ENCODE measurements around the gene TRAPPC2L.

Gene TRAPPC2L

GRCh38 chr16:88866151-88866920 lies 9.4 kb downstream of the TRAPPC2L start, which contains the start of gene PABPN1L:
Gene PABPN1L, minus strand, starts transcription at chr16:88866660. Its CDS starts 54 bp downstream, at chr16:88866606.
- no peaks in the 10 kb centered on the region for H3K36me3 Mint-ChIP-seq
- no peak within 1 kb of the TSS for H3K4me3 Mint-ChIP-seq
- peaks cover 16 to 24% of the 10 kb centered on the region in 2 donors for H3K27me3 Mint-ChIP-seq
- no peaks in the 10 kb centered on the region for H3K9me3 Mint-ChIP-seq
- H3K4me1 Mint-ChIP-seq, result peaks cover 9 to 25% of the 10 kb centered on the region in 2 donors
- no peak for ATAC-seq (replicated peaks)
- no peak for DNase-seq
- H3K27ac Mint-ChIP-seq, result peak within 1 kb of the TSS; percentile 49

- Mint-ChIP-seq H3K9me3 (no peaks in the 10 kb centered on the region), H3K36me3 (no peaks in the 10 kb centered on the region), H3K4me3 (no peak overlapping the region), H3K27ac (no peak overlapping the region), H3K27me3 (peaks cover 16 to 25% of the 10 kb centered on the region in 2 donors), H3K4me1 (peaks cover 12 to 34% of the 10 kb centered on the region in 2 donors)
- DNase-seq, result no peak
- ATAC-seq (replicated peaks), result no peak
Measured at GRCh38 chr16:88867581-88868246, 10.8 kb downstream of the TRAPPC2L start.

- Mint-ChIP-seq H3K36me3 (peaks cover 2% of the 10 kb centered on the region in 2 donors), H3K27me3 (peaks cover 16 to 25% of the 10 kb centered on the region in 2 donors), H3K4me1 (peaks cover 12 to 34% of the 10 kb centered on the region in 2 donors), H3K27ac (peak overlapping the region; percentile 87), H3K9me3 (no peaks in the 10 kb centered on the region), H3K4me3 (no peak overlapping the region)
- ATAC-seq (replicated peaks), result no peak
- DNase-seq, result no peak
Measured at GRCh38 chr16:88868974-88869672, 12.2 kb downstream of the TRAPPC2L start.

- Mint-ChIP-seq H3K4me3 (no peak overlapping the region), H3K9me3 (no peaks in the 10 kb centered on the region), H3K27me3 (peaks cover 16 to 25% of the 10 kb centered on the region in 2 donors), H3K4me1 (peaks cover 12 to 34% of the 10 kb centered on the region in 2 donors), H3K36me3 (peaks cover 3 to 7% of the 10 kb centered on the region in 2 donors), H3K27ac (peak overlapping the region; percentile 87)
- no peak for ATAC-seq (replicated peaks)
- DNase-seq, result no peak
Measured at GRCh38 chr16:88869673-88869980, 12.7 kb downstream of the TRAPPC2L start.

- H3K27ac Mint-ChIP-seq, result peak overlapping the region; percentile 87
- H3K9me3 Mint-ChIP-seq, result no peaks in the 10 kb centered on the region
- peaks cover 12 to 34% of the 10 kb centered on the region in 2 donors for H3K4me1 Mint-ChIP-seq
- H3K27me3 Mint-ChIP-seq, result peaks cover 16 to 25% of the 10 kb centered on the region in 2 donors
- peaks cover 11 to 19% of the 10 kb centered on the region in 2 donors for H3K36me3 Mint-ChIP-seq
- ATAC-seq (replicated peaks), result peak; percentile 66 to 70
- DNase-seq, result peak; percentile 28
- peak overlapping the region; percentile 50 to 53 for H3K4me3 Mint-ChIP-seq
Measured at GRCh38 chr16:88870608-88871348, 13.9 kb downstream of the TRAPPC2L start.

- DNase-seq (no peak), ATAC-seq (replicated peaks) (peak; percentile 35 to 37)
- H3K36me3 Mint-ChIP-seq, result peaks cover 14 to 23% of the 10 kb centered on the region in 2 donors
- H3K4me1 Mint-ChIP-seq, result peaks cover 12 to 34% of the 10 kb centered on the region in 2 donors
- peaks cover 16 to 25% of the 10 kb centered on the region in 2 donors for H3K27me3 Mint-ChIP-seq
- H3K4me3 Mint-ChIP-seq, result peak overlapping the region; percentile 50 to 53
- peak overlapping the region; percentile 85 for H3K27ac Mint-ChIP-seq
- no peaks in the 10 kb centered on the region for H3K9me3 Mint-ChIP-seq
Measured at GRCh38 chr16:88871349-88871702, 14.4 kb downstream of the TRAPPC2L start.

- Mint-ChIP-seq H3K4me3 (peak overlapping the region in 1 of 2 donors; percentile 32), H3K36me3 (peaks cover 18 to 27% of the 10 kb centered on the region in 2 donors), H3K4me1 (peaks cover 12 to 34% of the 10 kb centered on the region in 2 donors), H3K9me3 (no peaks in the 10 kb centered on the region), H3K27ac (peak overlapping the region; percentile 89), H3K27me3 (peaks cover 16 to 25% of the 10 kb centered on the region in 2 donors)
- no peak for ATAC-seq (replicated peaks)
- no peak for DNase-seq
Measured at GRCh38 chr16:88871730-88872416, 14.9 kb downstream of the TRAPPC2L start.

GRCh38 chr16:88872650-88873331 lies 15.9 kb downstream of the TRAPPC2L start:
- Mint-ChIP-seq H3K27ac (peak overlapping the region; percentile 89), H3K9me3 (no peaks in the 10 kb centered on the region), H3K4me1 (peaks cover 10 to 29% of the 10 kb centered on the region in 2 donors), H3K27me3 (peaks cover 16 to 25% of the 10 kb centered on the region in 2 donors), H3K36me3 (peaks cover 20 to 30% of the 10 kb centered on the region in 2 donors), H3K4me3 (no peak overlapping the region)
- no peak for ATAC-seq (replicated peaks)
- no peak for DNase-seq

- peaks cover 12 to 20% of the 10 kb centered on the region in 2 donors for H3K4me1 Mint-ChIP-seq
- no peak overlapping the region for H3K4me3 Mint-ChIP-seq
- peaks cover 27 to 44% of the 10 kb centered on the region in 2 donors for H3K36me3 Mint-ChIP-seq
- DNase-seq, result no peak
- H3K27me3 Mint-ChIP-seq, result peaks cover 5 to 14% of the 10 kb centered on the region in 2 donors
- no peaks in the 10 kb centered on the region for H3K9me3 Mint-ChIP-seq
- ATAC-seq (replicated peaks), result no peak
- H3K27ac Mint-ChIP-seq, result no peak overlapping the region
Measured at GRCh38 chr16:88874938-88875599, 18.1 kb downstream of the TRAPPC2L start.

- ATAC-seq (replicated peaks) (no peak), DNase-seq (no peak)
- Mint-ChIP-seq H3K27me3 (peaks cover 1 to 7% of the 10 kb centered on the region in 2 donors), H3K36me3 (peaks cover 30 to 49% of the 10 kb centered on the region in 2 donors), H3K27ac (no peak overlapping the region), H3K9me3 (no peaks in the 10 kb centered on the region), H3K4me1 (peaks cover 9 to 14% of the 10 kb centered on the region in 2 donors), H3K4me3 (no peak overlapping the region)
Measured at GRCh38 chr16:88875703-88876234, 18.8 kb downstream of the TRAPPC2L start.

GRCh38 chr16:88876942-88877526 lies 20.1 kb downstream of the TRAPPC2L start:
- H3K27me3 Mint-ChIP-seq, result no peaks in the 10 kb centered on the region
- H3K36me3 Mint-ChIP-seq, result peaks cover 36 to 57% of the 10 kb centered on the region in 2 donors
- no peak overlapping the region for H3K4me3 Mint-ChIP-seq
- DNase-seq (no peak), ATAC-seq (replicated peaks) (no peak)
- peaks cover 0 to under 1% of the 10 kb centered on the region in 2 donors for H3K9me3 Mint-ChIP-seq
- no peak overlapping the region for H3K27ac Mint-ChIP-seq
- H3K4me1 Mint-ChIP-seq, result peaks cover 4 to 6% of the 10 kb centered on the region in 2 donors

Measured in stimulated activated naive B cell treated with anti-CD40 and anti-IgM and Interleukin-4, amounts not matched to agents 10 μg/mL and 1 μg/mL and 100 μg/mL, for 72 hours (primary cell).